GM23338 (cell line): ENCODE results near the gene SMYD1. TPM values are rescaled to one million over a fixed set of nuclear protein-coding genes. Genes with fewer than 3 reads are reported as not detected.
"Not testable (repeated sequence)": the region's sequence is repeated elsewhere in the genome, so short reads cannot be mapped to it uniquely, and the experiment has no call there.

Source experiments
- ATAC-seq: fragments of 200-7000 bp; cut with Tn5 transposase; 3 replicates; pipeline ENCODE4 v1.9.1; 2020
- DNase-seq: peaks from one replicate; pipeline ENCODE4 v3.0.0-alpha.2; 2015; ENCODE audit warnings: low spot score
- H2AFZ ChIP-seq: fragments of 200-600 bp; sonication (generic); 2 replicates; pipeline ENCODE4 v1.8.0; 2016; ENCODE audit warnings: antibody characterized with exemption, mild to moderate bottlenecking, moderate library complexity
- H3F3A ChIP-seq: fragments of 200-600 bp; sonication (generic); replicated peaks from 2 replicates; pipeline ENCODE4 v1.8.0; 2017; ENCODE audit warnings: antibody characterized with exemption, mixed run types, low read depth
- H3K27ac ChIP-seq: fragments of 200-600 bp; sonication (generic); 2 replicates; pipeline ENCODE4 v1.6.1; 2016; ENCODE audit warnings: low read depth
- H3K27me3 ChIP-seq: fragments of 200-600 bp; sonication (generic); 2 replicates; pipeline ENCODE4 v1.8.0; 2016; ENCODE audit warnings: mild to moderate bottlenecking, mixed run types, moderate library complexity; ENCODE audit not compliant: insufficient read depth
- H3K36me3 ChIP-seq: fragments of 200-600 bp; sonication (generic); 2 replicates; pipeline ENCODE4 v1.8.0; 2016; ENCODE audit warnings: mild to moderate bottlenecking; ENCODE audit not compliant: insufficient read depth
- H3K4me1 ChIP-seq: fragments of 200-600 bp; sonication (generic); 2 replicates; pipeline ENCODE4 v1.8.0; 2016; ENCODE audit warnings: mild to moderate bottlenecking, moderate library complexity; ENCODE audit not compliant: insufficient read depth
- H3K4me2 ChIP-seq: fragments of 200-600 bp; sonication (generic); 2 replicates; pipeline ENCODE4 v1.7.1; 2017; ENCODE audit warnings: mixed run types
- H3K4me3 ChIP-seq: fragments of 200-600 bp; sonication (generic); 2 replicates; pipeline ENCODE4 v1.6.1; 2016; ENCODE audit warnings: mixed run types
- H3K79me2 ChIP-seq: fragments of 200-600 bp; sonication (generic); replicated peaks from 2 replicates; pipeline ENCODE4 v1.8.0; 2017; ENCODE audit warnings: mild to moderate bottlenecking; ENCODE audit not compliant: insufficient read depth
- H3K9me2 ChIP-seq: fragments of 200-600 bp; sonication (generic); 2 replicates; pipeline ENCODE4 v1.8.0; 2017; ENCODE audit not compliant: insufficient read depth
- H4K20me1 ChIP-seq: fragments of 200-600 bp; sonication (generic); replicated peaks from 2 replicates; pipeline ENCODE4 v1.8.0; 2017; ENCODE audit warnings: mild to moderate bottlenecking; ENCODE audit not compliant: insufficient read depth
- H3K27ac Mint-ChIP-seq: 2 replicates; pipeline ENCODE4 v1.8.0; 2020; ENCODE audit warnings: inconsistent platforms, mild to moderate bottlenecking, moderate library complexity, mixed read lengths
- H3K27me3 Mint-ChIP-seq: 3 replicates; pipeline ENCODE4 v1.8.0; 2022; ENCODE audit warnings: low read depth, mild to moderate bottlenecking, moderate library complexity, mixed read lengths, inconsistent platforms; ENCODE audit not compliant: insufficient read depth, poor library complexity
- H3K36me3 Mint-ChIP-seq: 3 replicates; pipeline ENCODE4 v1.8.0; 2021; ENCODE audit warnings: low read depth, mild to moderate bottlenecking, inconsistent platforms, moderate library complexity, mixed read lengths
- H3K4me1 Mint-ChIP-seq: 3 replicates; pipeline ENCODE4 v1.8.0; 2020; ENCODE audit warnings: mild to moderate bottlenecking, inconsistent platforms, mixed read lengths
- H3K4me3 Mint-ChIP-seq: 3 replicates; pipeline ENCODE4 v1.8.0; 2021; ENCODE audit warnings: moderate library complexity, mild to moderate bottlenecking, inconsistent platforms, mixed read lengths
- H3K9me3 Mint-ChIP-seq: 3 replicates; pipeline ENCODE4 v1.8.0; 2020; ENCODE audit warnings: moderate library complexity, mild to moderate bottlenecking, inconsistent platforms, mixed read lengths
- CREB1 ChIP-seq: fragments of 250-450 bp; sonication (Bioruptor Pico); IDR thresholded peaks from 2 replicates; pipeline ENCODE4 v1.5.0; 2020; ENCODE audit warnings: low read depth, mild to moderate bottlenecking, moderate library complexity
- CTCF ChIP-seq, 2 experiments: fragments of 200-600 bp in 1 of 2; sonication (generic) in 1 of 2; conservative IDR thresholded peaks; 2 replicates each; pipeline versions ENCODE4 v1.5.1 to v1.6.1; 2016 to 2017; ENCODE audit warnings: antibody characterized with exemption in 2 of 2, low read depth in 2 of 2, mild to moderate bottlenecking in 2 of 2, moderate library complexity in 1 of 2
- ETS1 ChIP-seq: IDR thresholded peaks from 2 replicates; pipeline ENCODE4 v1.6.1; 2016; ENCODE audit warnings: antibody characterized with exemption
- EZH2phosphoT487 ChIP-seq: fragments of 200-600 bp; sonication (generic); IDR thresholded peaks from one replicate; pipeline ENCODE4 v1.8.1; 2018; ENCODE audit warnings: antibody characterized with exemption; ENCODE audit not compliant: unreplicated experiment
- NANOG ChIP-seq: IDR thresholded peaks from 2 replicates; pipeline ENCODE4 v1.6.1; 2016; ENCODE audit warnings: antibody characterized with exemption, borderline replicate concordance
- POLR2AphosphoS5 ChIP-seq: IDR thresholded peaks from 2 replicates; pipeline ENCODE4 v1.6.1; 2016; ENCODE audit warnings: antibody characterized with exemption, low read depth
- ZNF462 ChIP-seq: fragments of 250-450 bp; sonication (Bioruptor Pico); IDR thresholded peaks from 2 replicates; pipeline ENCODE4 v1.5.0; 2020; ENCODE audit warnings: mild to moderate bottlenecking, moderate library complexity
- polyA plus RNA-seq: library from polyadenylated mRNA; unstranded; fragments of >200 nt; fragmentation: Nextera tagmentation; extraction: Ambion mirVana; gene quantifications from 2 replicates; pipeline ENCODE4 v1.2.1, GENCODE V29; 2016
- total RNA-seq: library from RNA; depleted of rRNA; stranded (reverse); fragments of >200 nt; shearing (Covaris generic); gene quantifications from 2 replicates; pipeline ENCODE4 v1.2.3, GENCODE V29; 2014

SMYD1 gene
- total and polyA plus RNA-seq, 2 experiments from 2014 or later, result 0.07 TPM; not detected in 1

- TF ChIP-seq ZNF462 (CRISPR knock-in tag), result no peak
- TF ChIP-seq NANOG, result no peak
- no peak for TF ChIP-seq CREB1
- no peak for TF ChIP-seq POLR2AphosphoS5
- no peak for TF ChIP-seq CTCF (conservative IDR thresholded peaks at IDR 0.05; ENCODE audit: low read depth in 2 of 2)
- no peak for TF ChIP-seq ETS1
- no peak for TF ChIP-seq EZH2phosphoT487
Measured at GRCh38 chr2:88042476-88042875, 25.1 kb upstream of the SMYD1 start (continued).

- not testable (repeated sequence) for H3K36me3 Mint-ChIP-seq, H3K4me3 Mint-ChIP-seq, H3K4me2 ChIP-seq, H3K27ac Mint-ChIP-seq, ATAC-seq, H3K27me3 Mint-ChIP-seq, H3K9me2 ChIP-seq, H3F3A ChIP-seq, H2AFZ ChIP-seq, H3K36me3 ChIP-seq, H3K4me1 Mint-ChIP-seq, DNase-seq, H4K20me1 ChIP-seq, H3K4me1 ChIP-seq, H3K79me2 ChIP-seq, H3K9me3 Mint-ChIP-seq, H3K27ac ChIP-seq, H3K27me3 ChIP-seq, H3K4me3 ChIP-seq
Measured at GRCh38 chr2:88045561-88045960, 22.1 kb upstream of the SMYD1 start.
